ENCODE measurements around the gene CROCC2. TPM values are rescaled to one million over a fixed set of nuclear protein-coding genes. Genes with fewer than 3 reads are reported as not detected.

Gene CROCC2
- total and polyA plus RNA-seq, 2 of the 13 experiments (the other 11 are each of a cell fraction or from before 2014, with no cell fraction given) = not detected

- TF ChIP-seq PBX3 (CRISPR knock-in tag; IDR thresholded peaks at IDR 0.05; ENCODE audit: borderline replicate concordance) (no peak), ZBTB38 (CRISPR knock-in tag; IDR thresholded peaks at IDR 0.05) (peak; percentile 65), TRIM22 (IDR thresholded peaks at IDR 0.05) (no peak), FOSL2 (CRISPR knock-in tag; IDR thresholded peaks at IDR 0.05) (no peak; the same call in 1 of the 2 replicates), E2F5 (CRISPR knock-in tag; conservative IDR thresholded peaks at IDR 0.05) (no peak), HNRNPL (IDR thresholded peaks at IDR 0.05; ENCODE audit: low read depth, low read length) (peak; percentile 93), ZNF101 (CRISPR knock-in tag; IDR thresholded peaks at IDR 0.05; ENCODE audit: borderline replicate concordance, low read depth) (no peak), ZNF280B (CRISPR knock-in tag; IDR thresholded peaks at IDR 0.05; ENCODE audit: borderline replicate concordance) (no peak; the same call in 1 of the 2 replicates), SIN3A (IDR thresholded peaks at IDR 0.05; ENCODE audit: borderline replicate concordance, low read depth, low read length) (no peak), YY1 (IDR thresholded peaks at IDR 0.05; ENCODE audit: insufficient read depth, insufficient replicate concordance, low read depth, low read length) (peak; percentile 18), ZNF883 (CRISPR knock-in tag; IDR thresholded peaks at IDR 0.05; ENCODE audit: not compliant biosample characterization) (peak; percentile 64), USF2 (IDR thresholded peaks at IDR 0.05; ENCODE audit: low read depth, low read length) (no peak), USF2 (CRISPR knock-in tag; IDR thresholded peaks at IDR 0.05; ENCODE audit: borderline replicate concordance) (no peak), MBNL3 (CRISPR knock-in tag; conservative IDR thresholded peaks at IDR 0.05) (no peak), ZNF547 (CRISPR knock-in tag; IDR thresholded peaks at IDR 0.05) (no peak; the same call in 1 of the 2 replicates), RARG (CRISPR knock-in tag; IDR thresholded peaks at IDR 0.05; ENCODE audit: low read depth) (no peak), ZSCAN21 (CRISPR knock-in tag; IDR thresholded peaks at IDR 0.05; ENCODE audit: borderline replicate concordance) (peak; percentile 55), CEBPB (IDR thresholded peaks at IDR 0.05; ENCODE audit: borderline replicate concordance, low read depth, low read length) (no peak), KAT8 (CRISPR knock-in tag; IDR thresholded peaks at IDR 0.05) (no peak)
These were observed 61.0 kb downstream of the CROCC2 start (continued) for GRCh38 chr2:240966906-240967680.

Data from HepG2 (cell line).